NK-92 treated with Interleukin-12 subunit alpha and Interleukin-12 subunit beta, amount 100 ng/mL, for 24 hours (cell line): Measurements from ENCODE around the gene SIRT7.

Experiments
- DNase-seq: peaks from one replicate; lab custom pipeline; 2025; lab: John Stamatoyannopoulos, UW

The SIRT7 gene

DNA sequence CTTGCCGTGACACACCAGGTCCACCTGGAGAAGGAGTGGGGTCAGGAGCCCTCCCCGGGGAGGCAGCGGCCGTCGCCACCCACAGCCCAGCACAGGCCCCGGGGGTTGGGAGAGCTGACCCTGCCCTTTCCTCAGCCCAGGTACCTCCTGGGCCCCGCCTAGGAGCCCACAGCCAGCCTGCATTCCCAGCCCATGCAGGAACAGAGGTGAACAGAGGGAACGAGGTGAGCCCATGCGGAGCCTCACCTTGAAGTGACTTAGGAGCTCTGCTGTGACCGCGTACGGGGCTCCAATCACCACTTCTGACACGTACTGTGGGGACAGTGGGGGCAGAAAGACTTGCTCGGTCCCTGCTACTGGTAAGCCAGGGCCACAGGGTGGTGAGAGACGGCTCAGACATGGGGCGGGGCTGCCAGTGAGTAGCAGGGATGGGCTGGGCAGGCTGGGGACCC lies 12.5 kb downstream of the SIRT7 start:
- no peak for DNase-seq

DNA sequence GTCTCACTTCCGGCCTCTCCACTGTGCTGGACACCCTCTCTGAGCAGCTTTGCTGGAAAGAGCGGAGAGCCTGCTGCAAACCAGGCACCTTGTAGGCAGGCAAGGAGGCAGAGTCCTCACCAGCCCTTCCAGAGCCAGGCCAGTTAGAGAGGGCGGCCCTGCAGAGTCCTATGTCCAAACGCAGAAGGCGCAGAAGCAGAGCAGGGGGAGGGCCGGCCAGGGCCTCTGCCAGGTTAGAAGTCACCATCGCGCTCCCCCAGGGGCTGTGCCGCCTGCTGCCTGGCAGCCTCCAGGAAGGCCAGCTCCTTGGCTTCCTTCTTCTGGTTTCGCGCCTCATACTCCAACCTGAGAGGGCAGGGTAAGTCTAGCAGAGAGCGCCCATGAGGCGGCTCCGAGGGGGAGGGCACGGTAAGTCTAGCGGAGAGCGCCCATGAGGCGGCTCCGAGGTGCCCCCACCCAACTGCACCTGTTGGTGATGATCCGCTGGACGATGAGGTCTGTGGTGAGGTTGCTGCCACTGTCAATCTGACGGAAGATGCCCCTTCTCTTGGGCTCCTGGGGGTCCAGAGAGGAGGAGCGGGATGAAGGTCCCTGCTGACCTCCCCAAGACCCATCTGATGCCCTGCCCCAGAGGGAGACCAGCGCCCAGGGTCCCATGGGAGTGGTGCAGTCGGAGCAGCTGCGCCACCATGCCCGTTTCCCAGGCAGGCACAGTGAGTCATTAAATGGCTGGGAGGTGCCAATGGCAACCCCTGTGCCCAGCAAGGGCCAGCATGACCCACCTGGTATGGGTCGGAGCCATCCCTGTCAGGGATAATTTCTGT lies 13.2 kb downstream of the SIRT7 start:
- DNase-seq, result no peak

DNA sequence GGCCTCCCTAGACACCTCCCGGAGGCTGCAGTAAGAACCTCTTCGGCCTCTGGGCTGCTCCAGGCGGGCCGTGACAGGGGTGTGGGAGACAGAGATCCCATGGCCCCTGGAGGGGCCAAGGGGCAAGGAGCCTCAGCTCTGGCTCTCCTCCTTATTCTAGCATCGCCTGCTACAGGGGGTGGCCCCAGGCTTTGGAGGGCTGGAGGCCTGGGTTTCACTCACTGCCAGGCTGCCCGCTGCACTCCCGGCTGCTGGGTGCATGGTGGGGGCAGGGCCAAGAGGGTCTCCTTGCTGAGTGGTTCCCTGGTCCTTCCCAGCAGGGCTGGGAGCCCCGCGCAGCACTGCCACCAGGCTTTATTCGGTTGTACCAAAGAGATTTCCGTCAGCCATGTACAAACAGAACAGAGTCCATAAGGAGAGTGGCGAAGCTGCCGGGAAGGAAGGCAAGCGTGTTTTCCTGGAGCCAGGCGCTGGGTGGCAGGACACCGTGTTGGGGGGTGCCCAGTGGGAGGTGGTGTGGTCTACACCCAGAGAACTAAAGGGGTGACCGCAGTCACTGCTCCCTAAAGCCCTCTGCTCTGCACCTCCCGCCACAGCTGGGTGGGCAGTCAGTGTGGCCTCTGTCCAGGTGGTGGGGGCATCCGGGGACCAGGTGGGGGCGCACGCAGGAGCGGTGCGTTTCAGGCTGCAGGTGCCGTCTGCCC lies 13.9 kb downstream of the SIRT7 start:
- no peak for DNase-seq

GRCh38 chr17:81903415-81903831 lies 14.6 kb downstream of the SIRT7 start:
- no peak for DNase-seq

DNA sequence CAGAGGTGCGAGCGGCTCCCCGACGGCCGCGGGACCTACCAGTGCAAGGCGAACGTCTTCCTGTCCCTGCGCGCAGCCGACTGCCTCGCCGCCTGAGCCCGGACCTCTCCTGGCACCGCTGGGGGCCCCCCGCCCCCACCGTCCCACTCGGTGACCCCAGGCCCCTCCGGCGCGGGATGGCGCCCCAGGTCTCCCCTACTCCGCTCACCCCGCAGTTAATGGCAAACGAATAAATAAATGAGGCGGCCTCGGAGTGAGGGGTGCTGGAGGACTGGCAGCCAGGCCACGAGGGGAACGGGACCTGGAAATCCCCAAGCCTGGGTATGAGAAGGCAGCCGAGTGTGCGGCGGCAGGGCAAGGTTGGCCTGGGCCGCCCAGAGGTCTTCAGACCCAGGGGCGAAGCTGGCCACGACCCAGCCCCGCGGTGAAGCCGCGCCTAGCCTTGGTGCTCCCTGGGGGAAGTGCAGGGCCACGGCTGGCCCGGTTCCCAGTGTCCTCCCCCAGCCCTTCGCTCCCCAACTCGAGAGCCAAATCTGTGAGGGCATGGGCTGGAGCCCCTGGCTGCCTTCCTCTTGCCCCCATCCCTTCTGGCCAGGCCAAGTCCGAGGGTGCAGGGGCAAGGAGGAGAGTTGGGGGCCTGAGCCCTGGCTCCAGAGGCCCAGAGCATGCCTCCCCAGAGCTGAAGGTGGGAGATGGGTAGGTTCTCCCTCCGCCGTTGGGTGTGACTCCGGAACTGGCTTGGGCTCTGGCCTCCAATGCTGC lies 15.1 kb downstream of the SIRT7 start:
- no peak for DNase-seq

DNA sequence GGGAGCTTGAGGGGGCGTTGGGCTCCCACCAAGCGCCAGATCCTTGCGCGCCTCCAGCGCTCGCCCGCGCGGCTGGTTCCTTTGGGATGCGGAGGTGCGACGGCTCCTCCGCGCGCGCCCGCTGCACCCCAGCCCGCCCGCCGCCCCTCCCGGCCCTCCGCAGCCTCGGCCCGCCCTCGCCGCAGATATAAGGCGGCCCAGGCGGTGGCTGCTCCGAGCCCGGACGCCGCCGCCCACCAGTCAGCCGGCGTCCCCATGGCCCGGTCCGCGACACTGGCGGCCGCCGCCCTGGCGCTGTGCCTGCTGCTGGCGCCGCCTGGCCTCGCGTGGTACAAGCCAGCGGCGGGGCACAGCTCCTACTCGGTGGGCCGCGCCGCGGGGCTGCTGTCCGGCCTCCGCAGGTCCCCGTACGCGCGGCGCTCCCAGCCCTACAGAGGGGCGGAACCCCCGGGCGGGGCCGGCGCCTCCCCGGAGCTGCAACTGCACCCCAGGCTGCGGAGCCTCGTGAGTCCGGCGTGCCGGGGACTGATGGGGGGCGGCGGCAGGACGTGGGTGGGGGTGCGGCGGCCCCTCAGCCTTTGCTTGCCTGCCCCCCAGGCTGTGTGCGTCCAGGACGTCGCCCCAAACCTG lies 15.8 kb downstream of the SIRT7 start, which contains the start of gene NPB:
TSS of gene NPB (plus strand) at position 216 of the 630 bp plus-strand sequence. CDS start at position 256, 40 bp downstream.
- DNase-seq, result no peak

DNA sequence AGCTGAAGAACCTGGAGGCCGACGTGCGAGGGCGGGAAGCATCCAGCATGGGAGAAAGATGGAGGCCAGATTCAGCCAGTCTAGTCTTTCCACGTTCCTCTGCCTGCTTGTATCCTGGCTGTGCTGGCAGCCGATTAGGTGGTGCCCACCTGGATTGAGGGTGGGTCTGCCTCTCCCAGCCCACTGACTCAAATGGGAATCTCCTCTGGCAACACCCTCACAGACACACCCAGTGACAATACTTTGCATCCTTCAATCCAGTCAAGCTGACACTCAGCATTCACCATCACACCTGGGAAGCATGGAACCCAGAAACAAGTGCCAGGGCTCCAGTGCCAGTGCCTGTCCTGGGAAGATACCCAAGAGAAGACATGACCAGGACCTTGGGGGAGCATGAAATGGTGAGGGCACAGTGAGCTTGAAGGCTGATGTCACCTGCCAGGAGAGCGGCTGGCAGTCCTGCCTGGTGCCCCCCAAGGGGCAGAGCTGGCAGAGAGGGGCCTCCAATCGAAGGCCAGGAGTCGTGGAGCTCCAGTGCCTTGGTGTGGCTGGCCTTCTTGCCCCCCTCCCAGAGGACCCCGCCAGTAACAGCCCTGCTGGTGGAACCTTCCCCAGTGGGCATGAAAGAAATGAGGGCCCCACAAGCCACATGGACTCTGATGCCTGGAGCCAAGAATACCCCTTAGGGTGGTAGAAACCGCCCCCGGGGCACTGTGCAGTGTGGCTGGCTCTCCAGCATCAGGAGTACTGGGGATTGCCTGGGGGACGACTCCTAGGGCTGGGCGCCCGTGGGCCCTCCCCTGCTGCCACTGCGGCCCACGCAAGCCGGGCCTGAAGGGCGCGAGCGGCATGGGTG lies 16.6 kb downstream of the SIRT7 start:
- DNase-seq, result no peak

GRCh38 chr17:81900181-81900820 lies 17.7 kb downstream of the SIRT7 start:
- no peak for DNase-seq

DNA sequence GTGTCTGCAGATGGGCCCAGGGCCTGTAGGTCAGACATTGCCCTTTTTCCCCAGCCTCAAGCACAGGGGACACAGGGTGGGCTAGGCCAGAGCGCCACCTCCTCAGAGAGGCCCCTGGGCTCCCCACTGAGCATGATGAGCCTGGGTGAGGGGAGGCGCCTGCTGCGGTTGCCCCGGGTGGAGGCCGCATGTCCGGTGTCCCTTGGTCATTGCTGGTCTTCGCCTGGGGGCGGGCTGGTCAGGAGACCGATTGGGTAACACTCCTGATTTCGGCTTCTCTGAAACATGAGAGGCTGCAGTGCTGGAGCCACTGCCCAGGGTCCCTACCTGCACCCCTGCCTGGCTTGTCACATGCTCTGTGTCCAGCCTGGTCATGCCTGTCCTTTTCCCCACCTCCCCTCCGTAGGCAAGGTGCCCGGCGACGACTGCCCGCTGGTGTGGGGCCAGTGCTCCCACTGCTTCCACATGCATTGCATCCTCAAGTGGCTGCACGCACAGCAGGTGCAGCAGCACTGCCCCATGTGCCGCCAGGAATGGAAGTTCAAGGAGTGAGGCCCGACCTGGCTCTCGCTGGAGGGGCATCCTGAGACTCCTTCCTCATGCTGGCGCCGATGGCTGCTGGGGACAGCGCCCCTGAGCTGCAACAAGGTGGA lies 18.3 kb downstream of the SIRT7 start:
- DNase-seq, result no peak

GRCh38 chr17:81898885-81899284 lies 19.1 kb downstream of the SIRT7 start:
- DNase-seq, result no peak

GRCh38 chr17:81898029-81898866 lies 19.7 kb downstream of the SIRT7 start:
- DNase-seq, result no peak

- no peak for DNase-seq
Measured at GRCh38 chr17:81895400-81895799, 22.6 kb downstream of the SIRT7 start.

GRCh38 chr17:81891303-81891552 lies 26.7 kb downstream of the SIRT7 start:
- DNase-seq, result no peak

DNA sequence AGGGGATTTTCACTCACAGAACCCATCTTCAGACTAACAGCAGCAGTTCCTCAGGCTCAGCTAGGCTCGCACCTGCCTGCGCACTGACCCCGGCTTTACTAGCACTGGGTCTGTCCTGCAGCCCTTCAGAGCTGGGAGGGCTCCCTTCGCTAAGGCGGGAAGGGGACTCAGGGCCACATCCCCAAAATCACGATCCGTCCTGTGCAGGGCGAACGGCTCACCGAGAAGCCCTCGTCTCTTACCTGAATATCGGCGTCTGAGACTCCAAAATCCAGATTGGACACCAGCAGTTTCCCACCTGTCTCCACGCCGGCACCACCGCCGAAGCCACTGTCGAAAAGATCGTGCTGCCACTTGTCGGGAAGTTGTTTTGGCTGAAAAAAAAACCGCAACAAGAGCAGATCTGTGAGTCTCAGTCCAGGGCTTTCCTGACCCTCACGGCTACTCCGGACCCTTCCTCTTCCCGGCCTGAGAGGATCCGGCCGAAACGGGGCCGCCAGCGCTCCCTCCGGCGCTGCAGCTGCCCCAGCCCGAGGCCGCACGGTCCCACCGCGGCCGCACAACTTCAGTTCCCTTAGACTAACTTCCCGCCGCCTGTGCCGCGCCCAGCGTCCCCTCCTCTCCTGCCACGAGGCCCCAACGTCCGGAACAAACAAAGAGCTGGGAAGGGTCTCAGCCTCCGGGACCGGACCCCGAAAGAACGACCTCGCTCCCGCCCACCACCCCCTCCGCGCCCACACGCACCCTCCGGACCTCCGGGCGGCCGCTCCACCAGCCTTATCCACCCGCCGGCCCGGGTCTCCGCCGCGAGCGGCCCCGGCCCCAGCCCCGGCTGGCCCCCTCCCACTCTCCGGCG lies 27.3 kb downstream of the SIRT7 start:
- DNase-seq, result no peak

GRCh38 chr17:81889602-81890001 lies 28.4 kb downstream of the SIRT7 start:
- DNase-seq, result no peak

- DNase-seq, result no peak
Measured at GRCh38 chr17:81888988-81889595, 28.9 kb downstream of the SIRT7 start.

- no peak for DNase-seq
Measured at GRCh38 chr17:81888105-81888987, 29.6 kb downstream of the SIRT7 start.
